ENCODE measurements around the gene SIVA1. TPM values are rescaled to one million over a fixed set of nuclear protein-coding genes. Genes with fewer than 3 reads are reported as not detected.

The SIVA1 gene
- total and polyA plus RNA-seq, 2 of the 4 experiments (the other 2 are of a cell fraction) = 166 to 184 TPM

GRCh38 chr14:104796687-104797081, 43.7 kb downstream of the SIVA1 start:
- no TSS peak for BruUV-seq (replicated peaks)
- H2BK20ac ChIP-seq (ENCODE audit: low read depth, low read length) = no peak overlapping the region
- no peak overlapping the region for H3K56ac ChIP-seq (ENCODE audit: extremely low read depth, insufficient read depth, low read length)
- H4K91ac ChIP-seq (ENCODE audit: insufficient read depth, low read depth, low read length) = no peak overlapping the region
- no peak overlapping the region for H2BK15ac ChIP-seq (ENCODE audit: low read depth, low read length)
- no peak overlapping the region for H2BK5ac ChIP-seq (ENCODE audit: low read depth, low read length, poor library complexity, severe bottlenecking)
- H3K23ac ChIP-seq (ENCODE audit: low read depth, low read length) = no peak overlapping the region
- peaks cover 0 to 34% of the 10 kb centered on the region in 2 experiments; a peak in 3 of 4 replicates for H3K79me1 ChIP-seq (ENCODE audit: low read depth in 1 of 2, low read length in 2 of 2)
- WGBS, 2 experiments (ENCODE audit: extremely low coverage in 2 of 2, insufficient read length in 1 of 2) = no CpG with 5 or more reads among the region's 6 CpGs
- ATAC-seq (ENCODE audit: low read depth) (no peak), DNase-seq (no peak)
- H2BK120ac ChIP-seq (ENCODE audit: low read depth, low read length) = no peak overlapping the region
- no peak overlapping the region for H3K4me3 ChIP-seq (ENCODE audit: insufficient read depth, low read depth, low read length)
- H3K18ac ChIP-seq (ENCODE audit: low read depth, low read length) = no peak overlapping the region
- H2AFZ ChIP-seq (replicated peaks; ENCODE audit: low read length, poor library complexity) = no peak overlapping the region
- H3K4me2 ChIP-seq (ENCODE audit: low read depth, low read length) = no peak overlapping the region
- CTCF ChIA-PET = no interaction called here
- H3K4me1 ChIP-seq (ENCODE audit: control insufficient read depth, insufficient read depth, low read length) = peaks cover 32% of the 10 kb centered on the region
- H4K5ac ChIP-seq (ENCODE audit: low read depth, low read length) = no peak overlapping the region
- H3K9me3 ChIP-seq (ENCODE audit: control insufficient read depth, insufficient read depth, low read length) = no peaks in the 10 kb centered on the region
- peak overlapping the region; percentile 57 for H2AK9ac ChIP-seq (replicated peaks; ENCODE audit: low read depth, low read length, poor library complexity)
- in situ Hi-C loops (cut with MboI; ENCODE audit: low sequenced_read_pairs) = no loop called here
- no peak overlapping the region for H3K4ac ChIP-seq (ENCODE audit: low read depth, low read length)
- H3K9me1 ChIP-seq (ENCODE audit: insufficient read depth, low read length) = peaks cover 10% of the 10 kb centered on the region
- peaks cover 9% of the 10 kb centered on the region; the same call in 1 of the 2 replicates for H3K36me3 ChIP-seq (ENCODE audit: control insufficient read depth, insufficient read depth, low read length)
- no peak overlapping the region for H2AK5ac ChIP-seq (ENCODE audit: low read depth, low read length)
- intact Hi-C loops (cut with micrococcal nuclease) = no loop called here
- TF ChIP-seq MXI1 (IDR thresholded peaks at IDR 0.05; ENCODE audit: borderline replicate concordance, low read depth, low read length) (no peak), BHLHE40 (IDR thresholded peaks at IDR 0.05; ENCODE audit: low read depth, low read length) (no peak), CHD1 (IDR thresholded peaks at IDR 0.05; ENCODE audit: low read depth, low read length) (no peak), RFX5 (IDR thresholded peaks at IDR 0.05; ENCODE audit: low read depth, low read length) (no peak), CTCF (conservative IDR thresholded peaks at IDR 0.05; ENCODE audit: low read depth, low read length) (no peak), NFE2L2 (IDR thresholded peaks at IDR 0.05; ENCODE audit: low read depth, low read length) (no peak), MAZ (IDR thresholded peaks at IDR 0.05; ENCODE audit: borderline replicate concordance, low read depth, low read length) (no peak), MAFK (IDR thresholded peaks at IDR 0.05; ENCODE audit: low read depth, low read length) (no peak), RCOR1 (IDR thresholded peaks at IDR 0.05; ENCODE audit: insufficient replicate concordance, low read length) (no peak), USF2 (IDR thresholded peaks at IDR 0.05; ENCODE audit: low read depth, low read length) (no peak), FOS (IDR thresholded peaks at IDR 0.05; ENCODE audit: low read depth, low read length) (no peak), CEBPB (IDR thresholded peaks at IDR 0.05; ENCODE audit: low read depth, low read length) (no peak), RAD21 (IDR thresholded peaks at IDR 0.05; ENCODE audit: low read length) (no peak), POLR2A (IDR thresholded peaks at IDR 0.05; ENCODE audit: low read depth, low read length) (no peak), SMC3 (IDR thresholded peaks at IDR 0.05; ENCODE audit: low read depth, low read length) (no peak), ELK1 (IDR thresholded peaks at IDR 0.05; ENCODE audit: borderline replicate concordance, low read depth, low read length) (no peak)
- no peak overlapping the region for H3K14ac ChIP-seq (replicated peaks; ENCODE audit: low read depth, low read length)
- H4K8ac ChIP-seq (ENCODE audit: low read depth in 2 of 2, low read length in 2 of 2) = no peak overlapping the region; a peak in 1 of 4 replicates
- POLR2A ChIA-PET (ENCODE audit: unreplicated experiment) = no interaction called here
- H4K20me1 ChIP-seq (ENCODE audit: insufficient read depth, low read length) = peaks cover 32% of the 10 kb centered on the region
- no peak overlapping the region for H3K27ac ChIP-seq (ENCODE audit: insufficient read depth, low read length)
- dilution Hi-C loops (cut with HindIII; ENCODE audit: low sequenced_read_pairs, unreplicated experiment) = no loop called here
- H3K9ac ChIP-seq (ENCODE audit: low read depth, low read length) = no peak overlapping the region
- H3K27me3 ChIP-seq (ENCODE audit: control insufficient read depth, insufficient read depth, low read length) = no peaks in the 10 kb centered on the region
